HG02571 (cell line): ENCODE measurements around the gene NPR1.
"Not testable (repeated sequence)": the region's sequence is repeated elsewhere in the genome, so short reads cannot be mapped to it uniquely, and the experiment has no call there.

ENCODE experiments used
- ATAC-seq: cut with Tn5 transposase; IDR thresholded peaks from one replicate; pipeline ENCODE4 v1.9.1; 2021; ENCODE audit warnings: mild to moderate bottlenecking, moderate library complexity; ENCODE audit not compliant: unreplicated experiment

NPR1 gene

DNA sequence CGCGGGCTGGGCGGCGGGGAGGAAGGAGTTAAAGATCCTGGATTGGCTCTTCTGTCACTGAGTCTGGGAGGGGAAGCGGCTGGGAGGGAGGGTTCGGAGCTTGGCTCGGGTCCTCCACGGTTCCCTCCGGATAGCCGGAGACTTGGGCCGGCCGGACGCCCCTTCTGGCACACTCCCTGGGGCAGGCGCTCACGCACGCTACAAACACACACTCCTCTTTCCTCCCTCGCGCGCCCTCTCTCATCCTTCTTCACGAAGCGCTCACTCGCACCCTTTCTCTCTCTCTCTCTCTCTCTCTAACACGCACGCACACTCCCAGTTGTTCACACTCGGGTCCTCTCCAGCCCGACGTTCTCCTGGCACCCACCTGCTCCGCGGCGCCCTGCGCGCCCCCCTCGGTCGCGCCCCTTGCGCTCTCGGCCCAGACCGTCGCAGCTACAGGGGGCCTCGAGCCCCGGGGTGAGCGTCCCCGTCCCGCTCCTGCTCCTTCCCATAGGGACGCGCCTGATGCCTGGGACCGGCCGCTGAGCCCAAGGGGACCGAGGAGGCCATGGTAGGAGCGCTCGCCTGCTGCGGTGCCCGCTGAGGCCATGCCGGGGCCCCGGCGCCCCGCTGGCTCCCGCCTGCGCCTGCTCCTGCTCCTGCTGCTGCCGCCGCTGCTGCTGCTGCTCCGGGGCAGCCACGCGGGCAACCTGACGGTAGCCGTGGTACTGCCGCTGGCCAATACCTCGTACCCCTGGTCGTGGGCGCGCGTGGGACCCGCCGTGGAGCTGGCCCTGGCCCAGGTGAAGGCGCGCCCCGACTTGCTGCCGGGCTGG lies at the start of gene NPR1:
Gene NPR1, plus strand, starts transcription at position 170 of the 818 bp plus-strand sequence. Its CDS starts 421 bp downstream, at position 591.
- no peak for ATAC-seq

DNA sequence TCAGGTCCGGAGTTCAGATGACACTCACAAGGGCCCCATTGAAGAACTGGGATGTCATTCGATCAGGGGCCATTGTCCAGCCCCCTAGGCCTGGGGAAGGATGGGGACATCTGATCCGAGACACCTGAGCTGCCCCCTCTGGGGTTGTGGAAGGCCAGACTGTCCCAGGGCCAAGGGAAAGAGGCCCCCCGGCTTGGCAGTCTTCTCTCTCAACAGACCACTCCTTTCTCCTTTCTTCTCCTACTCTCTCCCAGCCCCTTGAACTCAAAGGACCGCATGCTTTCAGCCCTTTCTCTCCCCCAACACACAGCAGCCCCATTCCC lies 49.2 kb upstream of the NPR1 start:
- ATAC-seq = no peak

DNA sequence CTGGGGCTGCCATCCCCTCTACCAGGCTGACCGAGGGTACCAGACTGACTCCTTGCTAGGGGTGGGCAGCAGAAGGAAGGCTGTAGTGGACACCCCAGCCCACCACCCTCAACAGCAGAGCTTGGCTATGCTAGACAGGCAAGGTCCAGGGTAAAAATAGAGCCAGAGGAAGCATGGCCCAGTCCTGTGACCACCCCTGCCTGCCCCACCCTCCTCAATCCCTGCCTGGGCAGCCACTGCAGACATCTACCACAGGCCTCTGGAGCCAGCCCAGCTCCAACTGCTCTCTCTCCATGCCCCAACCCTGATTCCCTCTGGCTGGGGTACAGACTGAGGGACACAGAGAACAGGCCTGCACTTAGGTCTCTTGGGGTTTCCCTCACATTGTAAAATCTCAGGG lies 48.5 kb upstream of the NPR1 start:
- no peak for ATAC-seq

DNA sequence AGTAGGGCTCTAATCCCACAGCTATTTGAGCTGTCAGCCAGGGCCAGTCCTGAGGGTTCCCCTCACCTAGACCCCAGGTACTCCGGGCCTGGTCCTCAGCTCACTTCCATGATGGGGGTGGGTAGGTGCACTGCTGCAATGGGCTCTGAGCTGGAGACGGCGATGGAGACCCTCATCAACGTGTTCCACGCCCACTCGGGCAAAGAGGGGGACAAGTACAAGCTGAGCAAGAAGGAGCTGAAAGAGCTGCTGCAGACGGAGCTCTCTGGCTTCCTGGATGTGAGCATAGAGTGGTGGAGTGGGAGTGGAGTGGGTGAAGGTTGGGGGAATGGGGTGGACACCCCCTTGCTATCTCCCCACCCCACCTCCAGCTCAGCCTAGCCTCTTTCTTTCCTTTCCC lies 48.1 kb upstream of the NPR1 start:
- ATAC-seq = no peak

GRCh38 chr1:153631047-153632022 lies 47.2 kb upstream of the NPR1 start:
- ATAC-seq = no peak

- ATAC-seq = no peak
These were observed 45.2 kb upstream of the NPR1 start for GRCh38 chr1:153633161-153633753.

DNA sequence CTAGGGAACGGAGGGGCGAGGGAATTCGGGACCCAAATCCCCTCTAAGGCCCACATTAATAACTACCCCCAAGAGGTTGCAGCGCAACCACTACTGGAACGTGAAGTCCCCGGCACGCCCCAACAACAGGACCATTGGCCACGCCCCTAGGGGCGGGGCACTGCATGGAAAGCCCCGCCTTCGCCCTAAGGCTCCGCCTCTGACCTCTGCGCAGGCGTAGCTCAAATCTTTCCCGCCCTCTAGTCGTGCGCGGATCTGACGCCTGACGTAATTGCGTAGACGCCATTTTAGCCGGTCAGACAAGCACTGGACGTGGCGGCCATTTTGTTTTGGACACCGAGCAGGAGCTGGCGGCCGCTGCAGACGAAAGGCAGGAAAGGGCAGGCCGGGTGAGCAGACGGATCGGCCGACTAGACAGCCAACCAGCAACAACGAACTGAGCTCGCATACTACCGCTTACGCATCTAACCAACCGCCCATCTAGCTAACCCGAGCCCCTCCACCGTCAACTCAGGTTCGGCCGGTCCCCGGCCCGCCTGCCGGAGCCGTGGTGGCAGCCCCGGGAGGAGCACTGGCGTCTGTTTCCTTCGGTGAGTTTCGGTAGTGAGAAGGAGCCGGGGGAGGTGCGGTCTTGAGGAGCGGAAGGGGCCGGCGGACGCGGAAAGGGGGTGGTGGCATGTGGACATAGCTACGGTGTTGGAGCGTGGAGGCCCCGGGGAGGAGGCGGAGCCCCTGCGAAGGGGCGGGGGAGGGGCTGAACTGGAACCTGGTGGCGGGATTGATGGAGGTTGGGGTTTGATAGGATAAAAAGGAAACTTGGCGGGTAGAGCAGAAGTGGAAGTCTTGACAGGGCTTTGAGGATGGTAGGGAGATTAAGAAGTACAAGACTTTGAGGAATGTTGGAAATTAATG lies 44.5 kb upstream of the NPR1 start, which contains the start of gene CHTOP:
Gene CHTOP, plus strand, starts transcription at position 313 of the 912 bp plus-strand sequence. CDS start 2,523 bp downstream, outside the sequence.
- ATAC-seq = peak; percentile 86

DNA sequence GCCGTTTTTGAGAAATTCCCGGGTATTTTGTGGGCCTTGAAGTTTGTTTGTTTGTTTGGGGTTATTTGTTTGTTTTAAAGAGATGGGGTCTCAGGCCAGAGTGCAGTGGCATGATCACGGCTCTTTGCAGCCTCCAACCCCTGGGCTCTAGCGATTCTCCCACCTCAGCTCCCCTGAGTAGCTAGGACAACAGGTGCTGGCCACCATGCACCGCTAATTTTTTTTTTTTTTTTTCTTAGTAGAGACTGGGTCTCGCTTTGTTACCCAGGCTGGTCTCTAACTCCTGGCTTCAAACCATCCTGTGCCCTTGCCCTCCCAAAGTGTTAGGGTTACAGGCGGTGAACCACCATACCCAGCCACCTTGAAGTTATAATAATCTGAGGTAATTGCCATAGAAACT lies 42.6 kb upstream of the NPR1 start:
- ATAC-seq = no peak

- no peak for ATAC-seq
These were observed 42.2 kb upstream of the NPR1 start for GRCh38 chr1:153636312-153636711.

GRCh38 chr1:153638261-153638660 lies 40.2 kb upstream of the NPR1 start:
- no peak for ATAC-seq

DNA sequence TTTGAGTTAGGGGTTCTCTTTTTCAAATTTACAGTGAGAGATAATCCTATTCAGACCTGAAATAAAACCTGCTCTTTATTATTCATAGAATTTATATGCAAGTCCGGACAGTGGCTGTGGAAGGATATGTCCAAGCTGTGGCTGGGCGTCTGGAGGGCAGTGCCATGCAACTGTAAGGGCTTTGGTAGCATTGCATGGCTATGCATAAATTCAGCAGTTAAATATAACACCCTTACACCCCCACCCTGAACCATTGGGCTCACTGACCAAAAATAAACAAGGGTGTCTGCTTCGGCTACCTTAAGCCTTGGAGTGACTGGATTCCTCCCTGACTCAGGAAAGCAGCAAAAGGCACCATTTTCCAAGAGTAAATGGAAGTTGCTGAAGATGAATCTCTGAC lies 39.2 kb upstream of the NPR1 start:
- no peak for ATAC-seq

DNA sequence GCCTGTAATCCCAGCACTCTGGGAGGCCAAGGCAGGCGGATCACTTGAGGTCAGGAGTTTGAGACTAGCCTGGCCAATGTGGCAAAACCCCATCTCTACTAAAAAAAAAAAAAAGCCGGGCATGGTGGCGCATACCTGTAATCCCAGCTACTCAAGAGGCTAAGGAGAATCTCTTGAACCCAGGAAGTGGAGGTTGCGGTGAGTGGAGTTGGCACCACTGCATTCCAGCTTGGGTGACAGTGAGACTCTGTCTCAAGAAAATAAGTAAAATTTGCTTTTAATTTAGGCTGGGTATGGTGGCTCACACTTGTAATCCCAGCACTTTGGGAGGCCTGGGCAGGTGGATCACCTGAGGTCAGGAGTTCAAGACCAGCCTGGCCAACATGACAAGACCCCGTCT lies 38.3 kb upstream of the NPR1 start:
- ATAC-seq = not testable (repeated sequence)

- no peak for ATAC-seq
These were observed 37.6 kb upstream of the NPR1 start for GRCh38 chr1:153640861-153641260.

DNA sequence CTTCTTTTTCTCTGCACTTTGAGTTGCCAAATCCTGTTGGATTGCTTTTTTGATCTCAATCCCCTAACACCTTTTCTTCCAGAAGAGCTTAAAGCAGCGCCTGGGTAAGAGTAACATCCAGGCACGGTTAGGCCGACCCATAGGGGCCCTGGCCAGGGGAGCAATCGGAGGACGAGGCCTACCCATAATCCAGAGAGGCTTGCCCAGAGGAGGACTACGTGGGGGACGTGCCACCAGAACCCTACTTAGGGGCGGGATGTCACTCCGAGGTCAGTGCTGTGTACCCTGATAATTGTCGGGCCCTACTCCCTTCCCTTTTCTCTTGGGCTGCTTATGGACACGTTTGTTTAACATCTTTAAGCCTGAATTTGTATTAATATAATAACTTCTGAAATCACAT lies 36.3 kb upstream of the NPR1 start:
- ATAC-seq = no peak

DNA sequence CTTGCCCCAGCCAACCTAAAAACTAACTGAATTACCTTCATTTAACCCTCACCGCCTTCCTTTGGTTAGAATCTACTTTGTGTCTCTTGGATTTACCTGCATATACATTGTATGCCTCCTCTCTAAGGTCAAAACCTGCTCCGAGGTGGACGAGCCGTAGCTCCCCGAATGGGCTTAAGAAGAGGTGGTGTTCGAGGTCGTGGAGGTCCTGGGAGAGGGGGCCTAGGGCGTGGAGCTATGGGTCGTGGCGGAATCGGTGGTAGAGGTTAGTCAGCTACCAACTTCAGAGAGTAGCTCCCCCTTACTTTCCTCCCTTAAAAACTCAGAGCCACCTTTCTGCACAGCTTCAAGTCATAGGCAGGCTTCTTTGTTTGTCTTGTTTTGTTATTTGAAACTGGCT lies 35.4 kb upstream of the NPR1 start:
- ATAC-seq = no peak

GRCh38 chr1:153643816-153644215 lies 34.7 kb upstream of the NPR1 start:
- no peak for ATAC-seq

DNA sequence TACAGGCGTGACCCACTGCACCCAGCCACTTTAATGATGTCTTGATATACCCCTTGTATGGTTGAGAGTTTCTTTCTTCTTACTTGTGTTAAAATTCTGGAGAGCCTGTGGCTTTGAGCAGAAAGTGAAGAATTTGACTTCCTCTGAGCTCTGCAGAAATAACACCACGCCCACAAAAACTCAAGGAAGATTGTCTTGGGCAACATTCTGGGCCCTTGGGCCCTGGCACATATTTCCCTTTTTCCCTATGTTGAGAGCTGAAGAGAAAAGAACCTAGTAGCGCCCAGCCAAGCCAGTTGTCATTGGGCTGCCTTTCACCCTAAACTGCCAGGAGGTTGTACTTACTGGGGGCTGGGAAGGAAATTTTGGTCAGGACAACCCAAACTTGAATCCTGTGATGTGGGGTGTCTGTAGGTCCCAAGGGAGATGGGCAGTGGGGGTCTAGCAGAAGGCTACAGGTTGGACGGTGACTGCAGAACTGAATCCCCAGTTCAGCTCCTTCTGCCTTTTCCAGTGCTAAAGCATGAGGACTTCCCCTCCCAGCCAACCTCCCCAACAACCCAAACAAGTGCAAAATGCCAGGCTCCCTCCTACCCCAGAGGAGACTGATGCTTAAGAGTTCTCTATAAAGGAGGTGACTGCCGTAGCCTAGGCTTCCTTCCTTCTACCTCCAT lies 31.7 kb upstream of the NPR1 start:
- ATAC-seq = no peak

GRCh38 chr1:153647346-153647714 lies 31.2 kb upstream of the NPR1 start:
- no peak for ATAC-seq

DNA sequence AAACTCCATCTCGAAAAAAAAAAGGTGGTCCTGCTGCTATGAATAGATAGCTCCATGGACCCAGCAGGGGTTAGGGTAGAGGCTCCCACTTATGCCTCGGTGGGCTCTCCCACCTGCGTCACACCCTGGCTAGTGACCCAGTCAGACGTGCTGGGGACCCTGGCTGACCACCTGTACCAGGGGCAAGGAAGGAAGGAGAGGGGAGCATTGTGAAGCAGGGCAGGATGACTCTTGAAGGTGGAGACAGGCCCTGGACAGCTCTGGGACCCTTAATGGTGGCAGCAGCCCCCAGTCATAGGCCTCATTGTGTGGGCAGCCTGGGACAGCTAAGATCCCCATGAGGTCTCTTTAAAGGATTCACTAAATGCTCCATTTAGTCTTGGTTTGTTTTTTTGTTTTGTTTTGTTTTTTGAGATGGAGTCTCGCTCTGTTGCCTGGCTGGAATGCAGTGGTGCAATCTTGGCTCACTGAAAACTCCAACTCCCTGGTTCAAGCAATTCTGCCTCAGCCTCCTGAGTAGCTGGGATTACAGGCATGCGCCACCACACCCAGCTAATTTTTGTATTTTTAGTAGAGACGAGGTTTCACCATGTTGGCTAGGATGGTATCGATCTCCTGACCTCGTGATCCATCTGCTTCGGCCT lies 30.4 kb upstream of the NPR1 start:
- no peak for ATAC-seq
